HepG2 (cell line): ENCODE data around the gene BAZ1A. TPM values are rescaled to one million over a fixed set of nuclear protein-coding genes. Genes with fewer than 3 reads are reported as not detected.

ENCODE experiments used
- ATAC-seq: fragments of 200-7000 bp; cut with Tn5 transposase; 3 replicates; pipeline ENCODE4 v1.9.1; 2020; ENCODE audit warnings: mild to moderate bottlenecking, moderate library complexity
- BruUV-seq: library from RNA; stranded (reverse); fragments of 400-500 nt; replicated peaks from 2 replicates; lab custom pipeline; 2021; lab: Mats Ljungman, UMichigan
- CTCF ChIA-PET: fragments of 300-600 bp; formaldehyde crosslinking; extraction: SDS; loops from one replicate; lab custom pipeline; 2021; ENCODE audit warnings: low total read pairs, inconsistent platforms, low intra/inter-chr PET ratio; lab: Yijun Ruan, JAX
- POLR2A ChIA-PET: fragments of 350-600 bp; sonication (Branson Sonifier 250); formaldehyde crosslinking; loops from one replicate; lab custom pipeline; 2020; ENCODE audit warnings: antibody characterized with exemption, inconsistent platforms; lab: Yijun Ruan, JAX
- DNase-seq: peaks from one replicate; pipeline ENCODE4 v3.0.0-alpha.2; 2015; ENCODE audit warnings: low spot score
- FAIRE-seq: peaks from 3 replicates; lab custom pipeline; 2011; peaks lifted over from hg19 to GRCh38; lab: Jason Lieb, UNC
- H2AFZ ChIP-seq: one replicate; pipeline ENCODE4 v1.6.1; 2011; ENCODE audit warnings: low read length, inconsistent platforms
- H3K27ac ChIP-seq: fragments of 300-600 bp; 3 replicates; pipeline ENCODE4 v1.8.0; 2011; ENCODE audit warnings: mixed run types, mild to moderate bottlenecking, mixed read lengths, low read length, inconsistent platforms; ENCODE audit not compliant: insufficient read depth; ENCODE audit errors: extremely low read length
- H3K27me3 ChIP-seq, 2 experiments: fragments of 200-600 bp in 1 of 2; 2 replicates in 1 of 2; 3 replicates in 1 of 2; pipeline versions ENCODE4 v1.6.0 to v1.8.0; 2011; ENCODE audit warnings: low read length in 2 of 2, mild to moderate bottlenecking in 2 of 2, moderate library complexity in 2 of 2, inconsistent platforms in 1 of 2; ENCODE audit not compliant: insufficient read depth in 2 of 2, control insufficient read depth in 1 of 2
- H3K36me3 ChIP-seq, 2 experiments: fragments of 200-600 bp in 1 of 2; replicated peaks in 1 of 2; 2 replicates in 1 of 2; 3 replicates in 1 of 2; pipeline versions ENCODE4 v1.5.1 to v1.8.0; 2011; ENCODE audit warnings: low read length in 2 of 2, inconsistent platforms in 1 of 2; ENCODE audit not compliant: insufficient read depth in 2 of 2, control insufficient read depth in 1 of 2
- H3K4me1 ChIP-seq: 2 replicates; pipeline ENCODE4 v1.5.1; 2012; ENCODE audit warnings: low read length, inconsistent platforms; ENCODE audit not compliant: insufficient read depth
- H3K4me2 ChIP-seq: 2 replicates; pipeline ENCODE4 v1.6.0; 2011; ENCODE audit warnings: low read depth, low read length, inconsistent platforms
- H3K4me3 ChIP-seq, 3 experiments: fragments of 200-600 bp in 1 of 3; sonication (generic), shearing (Covaris generic) in 1 of 3; replicated peaks in 1 of 3; 2 replicates each; pipeline ENCODE4 v1.5.1; 2011 to 2016; ENCODE audit warnings: low read length in 3 of 3, inconsistent platforms in 2 of 3, low read depth in 2 of 3, mild to moderate bottlenecking in 2 of 3, control low read depth in 1 of 3, mixed read lengths in 1 of 3; ENCODE audit not compliant: insufficient read depth in 1 of 3
- H3K79me2 ChIP-seq: one replicate; pipeline ENCODE4 v1.6.1; 2011; ENCODE audit warnings: low read length, inconsistent platforms; ENCODE audit not compliant: insufficient read depth
- H3K9ac ChIP-seq: 2 replicates; pipeline ENCODE4 v1.6.0; 2011; ENCODE audit warnings: mild to moderate bottlenecking, low read depth, low read length, inconsistent platforms; ENCODE audit not compliant: insufficient read depth
- H3K9me3 ChIP-seq: 2 replicates; pipeline ENCODE4 v1.5.1; 2012; ENCODE audit warnings: mild to moderate bottlenecking, low read length
- H4K20me1 ChIP-seq: 2 replicates; pipeline ENCODE4 v1.6.0; 2011; ENCODE audit warnings: inconsistent platforms, mild to moderate bottlenecking, low read length, moderate library complexity; ENCODE audit not compliant: insufficient read depth
- ATF7 ChIP-seq, 2 experiments: fragments of 450-650 bp in 1 of 2; sonication (generic) in 1 of 2; formaldehyde crosslinking in 1 of 2; IDR thresholded peaks; 2 replicates each; pipeline versions ENCODE4 v1.4.0 to v1.6.1; 2016 to 2020; ENCODE audit warnings: antibody characterized with exemption in 1 of 2, mild to moderate bottlenecking in 1 of 2, missing genetic modification reagents in 1 of 2
- CAMTA2 ChIP-seq: sonication (generic); formaldehyde crosslinking; IDR thresholded peaks from 2 replicates; pipeline ENCODE4 v1.4.0; 2020; ENCODE audit warnings: mild to moderate bottlenecking, missing genetic modification reagents, borderline replicate concordance
- CREB1 ChIP-seq, 2 experiments: fragments of 450-650 bp in 1 of 2; IDR thresholded peaks; 2 replicates each; pipeline ENCODE4 v1.6.1; 2016 to 2017; ENCODE audit warnings: control low read depth in 1 of 2, mild to moderate bottlenecking in 1 of 2, missing compliant biosample characterization in 1 of 2, missing genetic modification characterization in 1 of 2
- RAD21 ChIP-seq: fragments of 450-650 bp; formaldehyde crosslinking; IDR thresholded peaks from 2 replicates; pipeline ENCODE4 v1.5.0; 2020; ENCODE audit warnings: mild to moderate bottlenecking
- ZNF235 ChIP-seq: sonication (generic); formaldehyde crosslinking; IDR thresholded peaks from 2 replicates; pipeline ENCODE4 v1.8.1; 2023; ENCODE audit warnings: mild to moderate bottlenecking, missing genetic modification reagents, borderline replicate concordance
- ZNF703 ChIP-seq: sonication (generic); formaldehyde crosslinking; IDR thresholded peaks from 2 replicates; pipeline ENCODE4 v1.5.1; 2020; ENCODE audit warnings: missing genetic modification reagents, mild to moderate bottlenecking, moderate library complexity, borderline replicate concordance
- ZNF83 ChIP-seq: sonication (generic); formaldehyde crosslinking; IDR thresholded peaks from 2 replicates; pipeline ENCODE4 v1.4.0; 2020; ENCODE audit warnings: missing genetic modification reagents, mild to moderate bottlenecking, borderline replicate concordance
- WGBS: methylation state at CpG from one replicate; pipeline ENCODE4 v1.1.6; 2017; ENCODE audit warnings: low lambda C conversion rate; 5-methylcytosine and 5-hydroxymethylcytosine counted together
- in situ Hi-C: cut with HindIII; loops from 2 replicates; pipeline ENCODE4 v1.10.0; 2017; ENCODE audit warnings: low pct_unique_long_range_greater_than_20kb; ENCODE audit not compliant: extremely low pct_ligation_motif_present
- intact Hi-C: fragments of 100-400 bp; cut with micrococcal nuclease; formaldehyde crosslinking; loops from one replicate; pipeline ENCODE4 v1.10.0; 2022; ENCODE audit not compliant: unreplicated experiment
- polyA plus RNA-seq, 8 experiments: library from polyadenylated mRNA; depleted of rRNA in 3 of 8; stranded (reverse) in 7 of 8; unstranded in 1 of 8; fragments of >200 nt; fragmentation: Illumina TruSeq in 4 of 8; extraction: Trizol in 4 of 8; gene quantifications; 2 replicates each; pipeline versions ENCODE4 v1.2.1 to v1.2.3, GENCODE V29; 2011 to 2016; ENCODE audit warnings: low read depth in 4 of 8, missing spikeins in 1 of 8, mixed read lengths in 1 of 8; ENCODE audit not compliant: insufficient read depth in 1 of 8
- total RNA-seq, 5 experiments: library from RNA; depleted of rRNA; stranded (reverse); fragments of >200 nt; fragmentation: Illumina TruSeq; extraction: Trizol; gene quantifications; 2 replicates each; pipeline ENCODE4 v1.2.3, GENCODE V29; 2016; ENCODE audit warnings: low read depth in 1 of 5
- TF ChIP-seq, protein P1 (sequence below): sonication (generic); formaldehyde crosslinking; IDR thresholded peaks from 2 replicates; pipeline ENCODE4 v1.5.0; 2020; ENCODE audit warnings: missing genetic modification reagents
- TF ChIP-seq, protein P2 (sequence below): sonication (generic); formaldehyde crosslinking; IDR thresholded peaks from 2 replicates; pipeline ENCODE4 v1.5.1; 2020; ENCODE audit warnings: mild to moderate bottlenecking, moderate library complexity, missing genetic modification reagents
- TF ChIP-seq, protein P3 (sequence below): sonication (generic); formaldehyde crosslinking; conservative IDR thresholded peaks from 2 replicates; pipeline ENCODE4 v1.8.1; 2023; ENCODE audit warnings: missing genetic modification reagents

Gene BAZ1A
- total and polyA plus RNA-seq, 2 of the 13 experiments (the other 11 are each of a cell fraction or from before 2014, with no cell fraction given), result 20.9 to 56.8 TPM

DNA sequence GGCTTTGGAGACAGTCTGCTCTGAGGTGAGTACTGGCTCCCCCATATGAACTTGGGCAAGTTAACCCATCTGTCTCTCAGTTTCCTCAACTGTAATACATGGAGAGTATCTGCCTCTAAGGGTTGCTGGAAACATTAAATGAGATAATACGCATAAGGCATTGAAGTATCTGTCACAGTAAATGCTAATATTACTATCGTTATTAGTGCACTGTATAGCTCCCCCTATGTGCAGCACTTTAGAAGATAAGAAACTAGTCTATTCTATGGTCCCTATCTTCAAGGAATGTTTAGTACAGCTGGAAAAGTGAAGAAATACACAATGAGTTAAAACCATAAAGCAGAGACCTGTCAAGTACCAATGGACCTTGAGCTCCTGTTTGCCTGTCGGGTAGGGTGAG lies 109.1 kb downstream of the BAZ1A start (continued):
- TF ChIP-seq, protein P1, sequence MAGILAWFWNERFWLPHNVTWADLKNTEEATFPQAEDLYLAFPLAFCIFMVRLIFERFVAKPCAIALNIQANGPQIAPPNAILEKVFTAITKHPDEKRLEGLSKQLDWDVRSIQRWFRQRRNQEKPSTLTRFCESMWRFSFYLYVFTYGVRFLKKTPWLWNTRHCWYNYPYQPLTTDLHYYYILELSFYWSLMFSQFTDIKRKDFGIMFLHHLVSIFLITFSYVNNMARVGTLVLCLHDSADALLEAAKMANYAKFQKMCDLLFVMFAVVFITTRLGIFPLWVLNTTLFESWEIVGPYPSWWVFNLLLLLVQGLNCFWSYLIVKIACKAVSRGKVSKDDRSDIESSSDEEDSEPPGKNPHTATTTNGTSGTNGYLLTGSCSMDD (CRISPR knock-in tag), result no peak
- TF ChIP-seq RAD21 (CRISPR knock-in tag), result no peak
- TF ChIP-seq ZNF235 (CRISPR knock-in tag), result no peak
- TF ChIP-seq, protein P2, sequence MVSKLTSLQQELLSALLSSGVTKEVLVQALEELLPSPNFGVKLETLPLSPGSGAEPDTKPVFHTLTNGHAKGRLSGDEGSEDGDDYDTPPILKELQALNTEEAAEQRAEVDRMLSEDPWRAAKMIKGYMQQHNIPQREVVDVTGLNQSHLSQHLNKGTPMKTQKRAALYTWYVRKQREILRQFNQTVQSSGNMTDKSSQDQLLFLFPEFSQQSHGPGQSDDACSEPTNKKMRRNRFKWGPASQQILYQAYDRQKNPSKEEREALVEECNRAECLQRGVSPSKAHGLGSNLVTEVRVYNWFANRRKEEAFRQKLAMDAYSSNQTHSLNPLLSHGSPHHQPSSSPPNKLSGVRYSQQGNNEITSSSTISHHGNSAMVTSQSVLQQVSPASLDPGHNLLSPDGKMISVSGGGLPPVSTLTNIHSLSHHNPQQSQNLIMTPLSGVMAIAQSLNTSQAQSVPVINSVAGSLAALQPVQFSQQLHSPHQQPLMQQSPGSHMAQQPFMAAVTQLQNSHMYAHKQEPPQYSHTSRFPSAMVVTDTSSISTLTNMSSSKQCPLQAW (CRISPR knock-in tag), result no peak
- no peak for TF ChIP-seq ZNF83
- no peak for TF ChIP-seq CAMTA2
- TF ChIP-seq, protein P3, sequence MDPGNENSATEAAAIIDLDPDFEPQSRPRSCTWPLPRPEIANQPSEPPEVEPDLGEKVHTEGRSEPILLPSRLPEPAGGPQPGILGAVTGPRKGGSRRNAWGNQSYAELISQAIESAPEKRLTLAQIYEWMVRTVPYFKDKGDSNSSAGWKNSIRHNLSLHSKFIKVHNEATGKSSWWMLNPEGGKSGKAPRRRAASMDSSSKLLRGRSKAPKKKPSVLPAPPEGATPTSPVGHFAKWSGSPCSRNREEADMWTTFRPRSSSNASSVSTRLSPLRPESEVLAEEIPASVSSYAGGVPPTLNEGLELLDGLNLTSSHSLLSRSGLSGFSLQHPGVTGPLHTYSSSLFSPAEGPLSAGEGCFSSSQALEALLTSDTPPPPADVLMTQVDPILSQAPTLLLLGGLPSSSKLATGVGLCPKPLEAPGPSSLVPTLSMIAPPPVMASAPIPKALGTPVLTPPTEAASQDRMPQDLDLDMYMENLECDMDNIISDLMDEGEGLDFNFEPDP (CRISPR knock-in tag), result 0 out of 2 replicates have a peak, but pooled peaks have one; percentile 32

DNA sequence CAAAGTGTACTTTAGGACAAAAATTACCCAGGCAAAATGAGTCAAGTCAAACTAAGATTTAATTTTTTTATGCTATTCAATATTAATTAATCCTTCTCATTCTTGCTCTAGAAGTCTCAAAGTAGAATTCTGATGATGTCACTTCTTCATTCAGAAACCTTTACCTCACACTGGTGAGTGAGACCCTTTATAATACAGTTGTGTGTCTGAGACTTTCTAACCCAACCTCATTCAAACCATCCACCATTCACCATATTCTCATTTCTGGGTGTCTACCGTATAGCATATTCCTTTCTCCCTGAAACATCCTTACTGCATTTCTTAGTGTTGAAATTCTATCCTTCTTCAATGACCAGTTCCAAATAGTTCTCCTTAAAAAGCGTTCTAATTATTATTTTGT lies 119.9 kb downstream of the BAZ1A start:
- H3K4me3 ChIP-seq, result no peak overlapping the region
- H2AFZ ChIP-seq, result no peak overlapping the region
- H3K27me3 ChIP-seq, result no peaks in the 10 kb centered on the region
- H3K9ac ChIP-seq, result no peak overlapping the region
- in situ Hi-C loops (no loop called here), intact Hi-C loops (no loop called here)
- peak; percentile 52; the same call in 1 of the 2 replicates for TF ChIP-seq ATF7 (IDR thresholded peaks at IDR 0.05)
- TF ChIP-seq ATF7 (CRISPR knock-in tag; IDR thresholded peaks at IDR 0.05), result no peak
- no peak for TF ChIP-seq ZNF703
- peak; percentile 39; the same call in 1 of the 2 replicates for TF ChIP-seq CREB1 (IDR thresholded peaks at IDR 0.05)
- no peak for TF ChIP-seq CREB1 (CRISPR knock-in tag; IDR thresholded peaks at IDR 0.05)
- no peaks in the 10 kb centered on the region for H3K9me3 ChIP-seq
- H4K20me1 ChIP-seq, result no peaks in the 10 kb centered on the region
- BruUV-seq, result no TSS peak
- no peak for FAIRE-seq
- H3K79me2 ChIP-seq, result no peaks in the 10 kb centered on the region
- ChIA-PET CTCF (no interaction called here), POLR2A (no interaction called here)
- no peak overlapping the region for H3K27ac ChIP-seq
- no peak for ATAC-seq
- peaks cover 7% of the 10 kb centered on the region for H3K4me1 ChIP-seq
- peaks cover 7 to 19% of the 10 kb centered on the region in 2 experiments for H3K36me3 ChIP-seq
- H3K4me2 ChIP-seq, result no peak overlapping the region
- 95% methylated on average over 2 of the region's 2 CpGs for WGBS
- DNase-seq, result no peak
